Liver (tissue), 9 donors: Measurements from ENCODE around the gene HACD4. TPM values are rescaled to one million over a fixed set of nuclear protein-coding genes. Genes with fewer than 3 reads are reported as not detected.

ENCODE experiments used
- DNase-seq: peaks from one replicate; pipeline ENCODE4 v3.0.0-alpha.2; 2017; ENCODE audit warnings: low spot score
- H3K27ac ChIP-seq, 2 donors: one replicate each; pipeline ENCODE4 v1.7.0; 2013; ENCODE audit warnings: inconsistent platforms in 2 of 2, low read length in 2 of 2, control low read depth in 1 of 2, low read depth in 1 of 2, mild to moderate bottlenecking in 1 of 2
- H3K27me3 ChIP-seq, 4 donors: one replicate each; pipeline versions ENCODE4 v1.6.1 to v1.7.0; 2013; ENCODE audit warnings: low read length in 3 of 4, inconsistent platforms in 1 of 4, mild to moderate bottlenecking in 1 of 4, moderate library complexity in 1 of 4; ENCODE audit not compliant: control insufficient read depth in 4 of 4, insufficient read depth in 4 of 4
- H3K36me3 ChIP-seq, 4 donors: one replicate each; pipeline versions ENCODE4 v1.6.1 to v1.7.0; 2013; ENCODE audit warnings: low read length in 3 of 4, mild to moderate bottlenecking in 3 of 4, low read depth in 1 of 4, moderate library complexity in 1 of 4; ENCODE audit not compliant: control insufficient read depth in 4 of 4, insufficient read depth in 3 of 4
- H3K4me1 ChIP-seq, 4 donors: one replicate each; pipeline versions ENCODE4 v1.6.1 to v1.7.0; 2013; ENCODE audit warnings: low read length in 3 of 4, mild to moderate bottlenecking in 3 of 4, moderate library complexity in 1 of 4; ENCODE audit not compliant: control insufficient read depth in 4 of 4, insufficient read depth in 4 of 4
- H3K4me3 ChIP-seq, 3 donors: one replicate each; pipeline versions ENCODE4 v1.6.1 to v1.7.0; 2013; ENCODE audit warnings: low read length in 3 of 3, control low read depth in 1 of 3, low read depth in 1 of 3, mild to moderate bottlenecking in 1 of 3
- H3K9ac ChIP-seq, 2 donors: one replicate each; pipeline ENCODE4 v1.7.0; 2013; ENCODE audit warnings: low read length in 2 of 2, mild to moderate bottlenecking in 2 of 2, moderate library complexity in 2 of 2, control low read depth in 1 of 2, low read depth in 1 of 2
- H3K9me3 ChIP-seq, 4 donors: one replicate each; pipeline versions ENCODE4 v1.6.1 to v1.7.0; 2013; ENCODE audit warnings: low read length in 3 of 4; ENCODE audit not compliant: control insufficient read depth in 4 of 4
- CTCF ChIP-seq: fragments of 150-350 bp; IDR thresholded peaks from 2 replicates; pipeline ENCODE4 v1.5.1; 2017; ENCODE audit warnings: improper control_type of control experiment, low read depth, low read length; ENCODE audit not compliant: missing input control
- EGR1 ChIP-seq, 2 donors: IDR thresholded peaks; 2 replicates each; pipeline ENCODE4 v1.6.1; 2016 to 2018; ENCODE audit warnings: antibody characterized with exemption in 2 of 2, low read depth in 2 of 2
- GABPA ChIP-seq, 2 donors: IDR thresholded peaks in 1 of 2; conservative IDR thresholded peaks in 1 of 2; 2 replicates each; pipeline ENCODE4 v1.6.1; 2016; ENCODE audit warnings: antibody characterized with exemption in 2 of 2, mild to moderate bottlenecking in 1 of 2, moderate library complexity in 1 of 2
- HNF4A ChIP-seq, 2 donors: conservative IDR thresholded peaks; 2 replicates each; pipeline ENCODE4 v1.6.1; 2016; ENCODE audit warnings: antibody characterized with exemption in 2 of 2, mild to moderate bottlenecking in 2 of 2
- HNF4G ChIP-seq: IDR thresholded peaks from 2 replicates; pipeline ENCODE4 v1.6.1; 2016; ENCODE audit warnings: antibody characterized with exemption
- NR2F2 ChIP-seq: IDR thresholded peaks from 2 replicates; pipeline ENCODE4 v1.6.1; 2016; ENCODE audit warnings: antibody characterized with exemption
- RAD21 ChIP-seq, 2 donors: IDR thresholded peaks; 2 replicates each; pipeline ENCODE4 v1.6.1; 2016; ENCODE audit warnings: antibody characterized with exemption in 2 of 2, mild to moderate bottlenecking in 2 of 2
- REST ChIP-seq: IDR thresholded peaks from 2 replicates; pipeline ENCODE4 v1.6.1; 2016; ENCODE audit warnings: antibody characterized with exemption, mild to moderate bottlenecking
- TAF1 ChIP-seq: conservative IDR thresholded peaks from 2 replicates; pipeline ENCODE4 v1.6.1; 2016; ENCODE audit warnings: antibody characterized with exemption, mild to moderate bottlenecking
- YY1 ChIP-seq: IDR thresholded peaks from 2 replicates; pipeline ENCODE4 v1.6.1; 2016; ENCODE audit warnings: antibody characterized with exemption, mild to moderate bottlenecking
- WGBS: extraction: QIAGEN DNeasy Blood & Tissue Kit; methylation state at CpG from one replicate; pipeline ENCODE4 v1.1.7; 2013; 5-methylcytosine and 5-hydroxymethylcytosine counted together
- polyA plus RNA-seq, 2 donors: library from polyadenylated mRNA; stranded (reverse) in 1 of 2; unstranded in 1 of 2; fragments of 200-250 nt in 1 of 2; fragments of >200 nt in 1 of 2; fragmentation: Nextera tagmentation in 1 of 2; extraction: Ambion mirVana in 1 of 2; gene quantifications; one replicate each; pipeline versions ENCODE4 v1.2.1 to v1.2.3, GENCODE V29; 2013 to 2015
- total RNA-seq, 2 donors: library from RNA; depleted of rRNA; stranded (reverse); fragments of >200 nt; gene quantifications; one replicate each; pipeline ENCODE4 v1.2.3, GENCODE V29; 2014
- donor health status: healthy.
- donor health status: healthy.
- donor health status: healthy.
- donor health status: healthy.
- donor health status: healthy.

HACD4 gene
- total and polyA plus RNA-seq, 4 donors: 0.25 to 2.2 (median 0.49) TPM

- H3K27ac ChIP-seq: no peak overlapping the region
- no peak for DNase-seq
- TF ChIP-seq EGR1 (IDR thresholded peaks at IDR 0.05; ENCODE audit: low read depth in 2 of 2) (no peak), TAF1 (no peak), CTCF (no peak), HNF4G (no peak), REST (no peak), YY1 (no peak)
- no peaks in the 10 kb centered on the region for H3K36me3 ChIP-seq
- 59% methylated on average over 2 of the region's 2 CpGs for WGBS
- no peaks in the 10 kb centered on the region for H3K27me3 ChIP-seq
- no peak overlapping the region for H3K9ac ChIP-seq
- H3K9me3 ChIP-seq: no peaks in the 10 kb centered on the region
- no peak overlapping the region for H3K4me3 ChIP-seq
- no peaks in the 10 kb centered on the region for H3K4me1 ChIP-seq
These were observed 29.6 kb upstream of the HACD4 start for GRCh38 chr9:21060919-21061561.

DNA sequence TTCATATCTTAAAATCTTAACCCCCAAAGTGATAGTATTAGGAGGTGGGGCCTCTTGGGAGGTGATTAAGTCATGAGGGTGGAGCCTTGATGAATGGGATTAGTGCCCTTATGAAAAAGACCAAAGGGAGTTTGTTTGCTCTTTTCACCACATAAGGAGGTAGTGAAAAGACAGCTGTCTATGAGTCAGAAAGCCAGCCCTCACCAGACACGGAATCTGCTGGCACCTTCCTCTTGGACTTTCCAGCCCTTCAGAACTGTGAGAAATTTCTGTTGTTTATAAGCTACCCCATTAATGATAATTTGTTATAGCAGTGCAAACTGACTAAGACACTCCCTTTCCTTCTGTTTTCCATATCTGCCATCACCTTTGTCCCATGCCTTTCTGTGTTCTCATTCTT is 25.5 kb upstream of the HACD4 start:
- Histone ChIP-seq H3K9ac (no peak overlapping the region), H3K27ac (no peak overlapping the region), H3K36me3 (no peaks in the 10 kb centered on the region), H3K9me3 (no peaks in the 10 kb centered on the region), H3K27me3 (no peaks in the 10 kb centered on the region), H3K4me3 (no peak overlapping the region), H3K4me1 (no peaks in the 10 kb centered on the region)
- no peak for DNase-seq
- WGBS: 68% methylated on average over 1 of the region's 1 CpG
- TF ChIP-seq GABPA (IDR thresholded peaks at IDR 0.05 in 1 of 2, conservative IDR thresholded peaks at IDR 0.05 in 1 of 2) (no peak), HNF4A (conservative IDR thresholded peaks at IDR 0.05) (no peak), REST (no peak), RAD21 (IDR thresholded peaks at IDR 0.05) (no peak), CTCF (no peak), TAF1 (no peak), NR2F2 (no peak)
